ENCODE results near the gene ANK3. TPM values are rescaled to one million over a fixed set of nuclear protein-coding genes. Genes with fewer than 3 reads are reported as not detected.

Gene ANK3
- total RNA-seq, 1 experiment from 2014 or later, result 15.3 TPM

GRCh38 chr10:60425392-60426110 lies 35.9 kb upstream of the ANK3 start:
- peaks cover 0 to 7% of the 10 kb centered on the region in 2 experiments; a peak in 1 of 4 replicates for H3K4me1 ChIP-seq (ENCODE audit: control insufficient read depth in 1 of 2, insufficient read depth in 2 of 2, low read length in 2 of 2)
- ATAC-seq, result no peak
- BruUV-seq (replicated peaks), result no TSS peak
- ChIA-PET RAD21 (ENCODE audit: low non-redundant PET in 1 of 2, low total read pairs in 2 of 2, uncharacterized antibody in 2 of 2, unreplicated experiment in 2 of 2) (no interaction called here), CTCF (interaction anchor here (1.0 kb wide), 1 partner anchor 325 kb away, joined by 4 read pairs; no protein-coding TSS in a partner anchor), POLR2A (no interaction called here)
- no peaks in the 10 kb centered on the region for H3K9me3 ChIP-seq (ENCODE audit: control insufficient read depth in 1 of 2, insufficient read depth in 1 of 2, low read depth in 1 of 2, low read length in 2 of 2)
- H2AFZ ChIP-seq (ENCODE audit: low read depth, low read length, poor library complexity, severe bottlenecking), result no peak overlapping the region
- no peaks in the 10 kb centered on the region for H3K27me3 ChIP-seq (ENCODE audit: insufficient read depth, low read length)
- intact Hi-C loops (cut with micrococcal nuclease), result no loop called here
- H3K36me3 ChIP-seq (ENCODE audit: control insufficient read depth in 1 of 2, insufficient read depth in 2 of 2, low read length in 2 of 2), result no peaks in the 10 kb centered on the region
- H3K27ac ChIP-seq (ENCODE audit: low read depth, low read length), result no peak overlapping the region
- no peak overlapping the region for H3K4me3 ChIP-seq (replicated peaks in 1 of 2; ENCODE audit: low read depth in 1 of 2, low read length in 2 of 2)
- H3K9ac ChIP-seq (ENCODE audit: low read length), result no peak overlapping the region
- no peak for TF ChIP-seq SIN3A (IDR thresholded peaks at IDR 0.05; ENCODE audit: low read depth)
- TF ChIP-seq SRF (IDR thresholded peaks at IDR 0.05; ENCODE audit: low read depth), result no peak
- TF ChIP-seq JUND (IDR thresholded peaks at IDR 0.05), result no peak
- no peak for TF ChIP-seq ZNF274 (IDR thresholded peaks at IDR 0.05; ENCODE audit: low read depth, low read length)
- TF ChIP-seq MAX (IDR thresholded peaks at IDR 0.05), result no peak
- H4K20me1 ChIP-seq (ENCODE audit: insufficient read depth), result no peaks in the 10 kb centered on the region
- no peaks in the 10 kb centered on the region for H3K9me2 ChIP-seq (ENCODE audit: insufficient read depth)
- H3K4me2 ChIP-seq (ENCODE audit: low read length), result no peak overlapping the region
- DNase-seq (ENCODE audit: low read depth, low spot score), result no peak
- no peaks in the 10 kb centered on the region for H3K79me2 ChIP-seq (ENCODE audit: insufficient read depth, low read length)

GRCh38 chr10:60424971-60425370 lies 35.3 kb upstream of the ANK3 start:
- DNase-seq (ENCODE audit: low read depth, low spot score) (no peak), ATAC-seq (no peak)
- H3K9me2 ChIP-seq (ENCODE audit: insufficient read depth), result no peaks in the 10 kb centered on the region
- H3K4me1 ChIP-seq (ENCODE audit: control insufficient read depth in 1 of 2, insufficient read depth in 2 of 2, low read length in 2 of 2), result peaks cover 0 to 7% of the 10 kb centered on the region in 2 experiments; a peak in 1 of 4 replicates
- ChIA-PET RAD21 (ENCODE audit: low non-redundant PET in 1 of 2, low total read pairs in 2 of 2, uncharacterized antibody in 2 of 2, unreplicated experiment in 2 of 2) (no interaction called here), CTCF (interaction anchor here (1.0 kb wide), 1 partner anchor 325 kb away, joined by 4 read pairs; no protein-coding TSS in a partner anchor), POLR2A (no interaction called here)
- H3K79me2 ChIP-seq (ENCODE audit: insufficient read depth, low read length), result no peaks in the 10 kb centered on the region
- H3K4me3 ChIP-seq (replicated peaks in 1 of 2; ENCODE audit: low read depth in 1 of 2, low read length in 2 of 2), result no peak overlapping the region
- H2AFZ ChIP-seq (ENCODE audit: low read depth, low read length, poor library complexity, severe bottlenecking), result no peak overlapping the region
- H4K20me1 ChIP-seq (ENCODE audit: insufficient read depth), result no peaks in the 10 kb centered on the region
- intact Hi-C loops (cut with micrococcal nuclease), result no loop called here
- H3K27me3 ChIP-seq (ENCODE audit: insufficient read depth, low read length), result no peaks in the 10 kb centered on the region
- BruUV-seq (replicated peaks), result no TSS peak
- H3K27ac ChIP-seq (ENCODE audit: low read depth, low read length), result no peak overlapping the region
- H3K4me2 ChIP-seq (ENCODE audit: low read length), result no peak overlapping the region
- no peaks in the 10 kb centered on the region for H3K9me3 ChIP-seq (ENCODE audit: control insufficient read depth in 1 of 2, insufficient read depth in 1 of 2, low read depth in 1 of 2, low read length in 2 of 2)
- no peak overlapping the region for H3K9ac ChIP-seq (ENCODE audit: low read length)
- TF ChIP-seq ATF3 (IDR thresholded peaks at IDR 0.05) (no peak), CTCF (IDR thresholded peaks at IDR 0.05 in 2 of 3, conservative IDR thresholded peaks at IDR 0.05 in 1 of 3; ENCODE audit: borderline replicate concordance in 1 of 3, insufficient read depth in 1 of 3, low read depth in 2 of 3, low read length in 2 of 3) (no peak), EGR1 (IDR thresholded peaks at IDR 0.05; ENCODE audit: low read depth) (no peak), FOSL1 (IDR thresholded peaks at IDR 0.05; ENCODE audit: low read depth) (no peak), SRF (IDR thresholded peaks at IDR 0.05; ENCODE audit: low read depth) (no peak)
- H3K36me3 ChIP-seq (ENCODE audit: control insufficient read depth in 1 of 2, insufficient read depth in 2 of 2, low read length in 2 of 2), result no peaks in the 10 kb centered on the region
